ENCODE results near the gene BICRAL.
"Not testable (repeated sequence)": the region's sequence is repeated elsewhere in the genome, so short reads cannot be mapped to it uniquely, and the experiment has no call there.

BICRAL gene

GRCh38 chr6:42860481-42860880 is 78.6 kb downstream of the BICRAL start:
- no peak for DNase-seq

DNA sequence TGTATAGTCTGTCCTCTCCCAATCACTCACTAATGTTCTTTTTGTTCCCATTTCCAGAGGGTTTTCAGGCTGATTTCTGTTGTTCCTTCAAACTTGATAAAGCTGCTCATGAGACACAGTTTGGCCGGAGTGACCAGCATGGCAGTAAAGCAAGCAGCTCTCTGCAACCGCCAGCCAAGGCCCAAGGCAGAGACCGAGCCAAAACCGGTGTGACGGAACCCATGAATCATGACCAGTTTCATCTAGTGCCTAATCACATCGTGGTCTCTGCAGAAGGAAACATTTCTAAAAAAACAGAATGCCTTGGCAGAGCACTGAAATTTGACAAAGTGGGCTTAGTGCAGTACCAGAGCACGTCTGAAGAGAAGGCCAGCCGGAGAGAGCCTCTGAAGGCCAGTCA is 82.8 kb downstream of the BICRAL start:
- no peak for DNase-seq

- DNase-seq, result no peak
These were observed 88.5 kb downstream of the BICRAL start for GRCh38 chr6:42870145-42870936.

- DNase-seq, result no peak
These were observed 89.9 kb downstream of the BICRAL start for GRCh38 chr6:42871711-42872110.

- no peak for DNase-seq
These were observed 91.5 kb downstream of the BICRAL start for GRCh38 chr6:42873313-42873712.

DNA sequence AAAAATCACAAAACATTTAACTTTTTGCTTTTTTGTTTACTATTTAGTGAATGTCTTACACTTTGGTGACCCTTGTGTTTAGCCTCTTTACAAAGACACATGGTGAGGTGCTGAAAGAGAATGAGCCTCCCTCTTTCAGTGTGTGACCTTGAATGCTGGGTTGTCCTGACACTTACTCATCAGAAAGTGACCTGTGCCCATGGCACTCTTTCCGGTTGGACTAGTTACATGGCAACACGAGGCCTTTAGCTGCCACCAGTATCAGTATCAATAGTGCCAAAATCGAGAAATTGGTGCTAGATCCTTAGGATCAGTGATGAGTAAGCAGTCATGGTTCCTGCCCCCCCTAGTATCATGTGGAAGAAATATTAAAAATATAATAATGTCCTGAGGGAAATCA is 95.8 kb downstream of the BICRAL start:
- DNase-seq, result no peak

DNA sequence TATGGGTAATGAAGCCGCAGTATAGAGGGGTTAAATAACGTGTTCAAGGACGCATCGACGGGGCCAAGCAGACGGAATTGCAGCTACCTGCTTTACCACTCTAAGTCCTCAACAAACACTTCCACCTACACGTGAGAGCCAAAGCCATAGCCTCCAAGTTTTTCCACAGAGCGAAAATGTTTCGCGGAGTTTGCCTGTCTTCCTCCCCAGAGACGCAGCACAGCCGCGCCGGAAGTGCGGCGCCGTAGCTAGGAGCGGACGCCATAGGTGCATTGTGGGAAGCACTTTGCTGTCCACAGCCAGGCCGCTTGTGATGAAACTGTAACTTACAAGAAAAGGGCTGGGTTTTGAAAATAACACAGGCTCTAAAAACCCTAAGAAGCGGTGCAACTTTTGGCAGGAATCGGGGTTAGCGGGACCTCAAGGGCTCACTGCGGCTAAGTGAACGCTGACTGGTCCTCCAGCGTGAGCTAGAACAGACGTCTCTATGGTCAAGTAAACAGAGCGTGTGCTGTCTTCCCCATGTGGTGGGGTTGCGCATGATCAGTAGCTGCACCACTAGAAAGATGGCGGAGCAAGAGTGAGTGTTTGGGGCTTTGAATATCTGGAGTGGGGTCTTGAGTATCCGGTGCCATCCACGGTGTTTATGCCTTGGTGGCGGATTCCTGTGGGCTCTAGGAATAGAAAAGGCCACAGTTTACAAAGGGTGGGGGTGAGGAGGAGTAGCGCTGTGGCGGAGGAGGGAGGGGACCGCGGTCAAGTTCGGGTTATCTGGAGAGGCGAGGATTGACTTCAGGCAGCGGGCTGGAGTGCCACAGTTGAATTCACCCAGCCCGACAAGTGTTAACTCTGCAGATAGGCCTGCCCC is 97.8 kb downstream of the BICRAL start, which contains the start of gene RPL7L1:
Gene RPL7L1, plus strand, starts transcription at position 245 of the 868 bp plus-strand sequence. Its CDS starts 295 bp downstream, at position 540.
- peak; percentile 90 for DNase-seq

DNA sequence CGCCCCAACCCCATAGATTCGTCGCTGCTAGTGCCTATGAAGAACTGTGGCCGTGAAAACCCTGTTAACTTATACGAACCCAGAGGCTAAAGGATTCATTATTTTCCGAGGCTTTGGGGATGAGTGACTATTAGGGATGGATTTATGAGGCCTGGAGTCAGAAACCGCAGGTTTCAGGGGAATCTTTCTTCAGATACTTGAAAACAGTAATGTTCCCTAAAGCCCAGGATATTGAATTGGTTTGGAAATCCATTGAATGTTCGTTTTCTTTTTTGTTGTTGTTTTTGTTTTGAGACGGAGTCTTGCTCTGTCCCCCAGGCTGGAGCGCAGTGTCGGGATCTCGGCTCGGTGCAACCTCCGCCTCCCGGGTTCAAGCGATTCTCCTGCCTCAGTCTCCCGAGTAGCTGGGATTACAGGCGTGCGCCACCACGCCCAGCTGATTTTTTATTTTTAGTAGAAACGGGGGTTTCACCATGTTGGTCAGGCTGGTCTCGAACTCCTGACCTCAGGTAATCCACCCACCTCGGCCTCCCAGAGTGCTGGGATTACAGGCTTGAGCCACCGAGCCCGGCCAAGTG is 98.5 kb downstream of the BICRAL start:
- not testable (repeated sequence) for DNase-seq

GRCh38 chr6:42880871-42881270 is 99.0 kb downstream of the BICRAL start:
- DNase-seq, result not testable (repeated sequence)

- no peak for DNase-seq
These were observed 103.8 kb downstream of the BICRAL start for GRCh38 chr6:42885702-42886101.

GRCh38 chr6:42888201-42888600 is 106.3 kb downstream of the BICRAL start:
- DNase-seq, result not testable (repeated sequence)

- DNase-seq, result no peak
These were observed 108.0 kb downstream of the BICRAL start for GRCh38 chr6:42889815-42890214.

GRCh38 chr6:42890311-42891198 is 108.7 kb downstream of the BICRAL start:
- peak; percentile 98 for DNase-seq

DNA sequence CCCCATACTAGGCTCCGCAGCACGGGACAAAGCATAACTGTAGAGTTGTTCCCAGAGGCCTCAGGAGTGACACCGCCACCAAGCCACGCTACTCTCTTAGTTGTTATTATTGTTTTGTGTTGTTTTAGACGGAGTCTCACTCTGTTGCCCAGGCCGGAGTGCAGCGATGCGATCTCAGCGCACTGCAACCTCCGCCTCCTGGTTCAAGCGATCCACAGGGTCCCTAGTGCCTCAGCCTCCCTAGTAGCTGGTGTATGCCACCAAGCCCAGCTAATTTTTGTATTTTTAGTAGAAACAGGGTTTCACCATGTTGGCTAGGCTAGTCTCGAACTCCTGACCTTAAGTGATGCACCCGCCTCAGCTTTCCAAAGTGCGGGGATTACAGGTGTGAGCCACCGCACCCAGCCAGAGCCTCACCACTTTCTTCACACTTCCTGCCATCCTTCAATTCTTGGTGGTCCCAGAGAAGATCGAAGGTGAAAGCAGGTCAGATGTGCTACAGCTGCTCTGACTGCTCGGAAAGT is 109.4 kb downstream of the BICRAL start:
- no peak for DNase-seq

- DNase-seq, result not testable (repeated sequence)
These were observed 112.4 kb downstream of the BICRAL start for GRCh38 chr6:42894041-42894828.

DNA sequence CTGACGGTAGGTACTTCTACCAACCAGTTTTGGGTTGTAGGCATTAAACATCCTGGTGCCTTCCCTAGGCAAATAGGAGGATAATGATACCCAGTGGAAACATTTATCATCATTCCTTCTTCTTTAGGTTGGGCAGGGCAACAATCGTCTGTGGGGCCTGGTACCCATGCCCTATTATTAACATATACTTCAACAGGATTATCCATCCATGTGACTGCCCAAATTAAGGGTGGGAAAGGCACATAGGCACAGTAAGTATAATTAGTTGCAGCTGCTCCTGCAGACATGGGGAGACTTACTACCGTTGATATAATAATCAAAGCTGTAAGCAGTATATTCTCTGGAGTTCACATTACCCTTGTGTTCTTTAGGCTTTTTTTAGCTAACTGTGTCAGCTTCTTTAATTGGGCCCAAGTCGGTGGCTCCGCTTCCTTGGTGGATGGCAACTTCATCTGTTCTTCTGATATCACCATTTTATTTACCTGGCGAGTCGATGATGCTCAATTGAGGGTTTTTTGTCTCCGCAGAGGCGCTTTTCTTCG is 114.4 kb downstream of the BICRAL start:
- DNase-seq, result no peak

- peak; percentile 74 for DNase-seq
These were observed 117.1 kb downstream of the BICRAL start for GRCh38 chr6:42898891-42899361.

DNA sequence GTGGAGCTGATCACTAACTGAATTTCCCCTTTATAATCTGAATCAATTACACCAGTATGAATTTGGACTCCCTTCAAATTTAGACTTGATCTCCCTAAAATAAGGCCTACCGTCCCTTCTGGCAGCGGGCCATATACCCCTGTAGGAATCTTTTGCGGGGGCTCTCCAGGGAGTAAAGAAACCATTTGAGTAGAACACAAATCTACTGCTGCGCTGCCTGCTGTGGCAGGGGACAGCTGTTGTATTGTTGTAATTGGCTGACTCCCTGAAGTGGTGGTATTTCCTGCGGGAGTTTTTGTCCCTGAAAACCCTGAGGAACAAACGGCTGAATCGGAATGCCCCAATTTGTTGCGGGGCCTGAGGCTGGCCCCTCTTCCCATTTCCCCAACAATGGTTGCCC is 118.0 kb downstream of the BICRAL start:
- DNase-seq, result no peak

DNA sequence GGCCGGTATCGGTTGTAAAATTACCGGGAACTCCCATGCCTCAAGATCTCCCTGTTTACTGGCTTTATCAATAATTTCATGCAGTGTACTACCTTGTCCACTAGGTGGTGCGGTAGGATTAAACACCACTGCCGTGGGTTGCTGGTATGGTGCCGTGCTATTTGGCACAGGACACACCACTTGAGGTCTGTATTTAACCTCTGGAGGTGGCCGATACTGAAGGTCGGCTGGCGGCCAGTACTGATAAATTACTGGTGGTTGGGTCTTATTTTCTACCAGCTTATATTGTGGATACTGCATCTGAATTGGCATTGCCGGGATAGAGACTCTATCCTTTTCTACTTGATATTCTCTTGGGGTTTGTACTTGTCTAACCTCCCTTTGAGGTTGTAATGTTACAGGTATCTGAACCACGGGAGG is 119.7 kb downstream of the BICRAL start:
- DNase-seq, result peak; percentile 87

DNA sequence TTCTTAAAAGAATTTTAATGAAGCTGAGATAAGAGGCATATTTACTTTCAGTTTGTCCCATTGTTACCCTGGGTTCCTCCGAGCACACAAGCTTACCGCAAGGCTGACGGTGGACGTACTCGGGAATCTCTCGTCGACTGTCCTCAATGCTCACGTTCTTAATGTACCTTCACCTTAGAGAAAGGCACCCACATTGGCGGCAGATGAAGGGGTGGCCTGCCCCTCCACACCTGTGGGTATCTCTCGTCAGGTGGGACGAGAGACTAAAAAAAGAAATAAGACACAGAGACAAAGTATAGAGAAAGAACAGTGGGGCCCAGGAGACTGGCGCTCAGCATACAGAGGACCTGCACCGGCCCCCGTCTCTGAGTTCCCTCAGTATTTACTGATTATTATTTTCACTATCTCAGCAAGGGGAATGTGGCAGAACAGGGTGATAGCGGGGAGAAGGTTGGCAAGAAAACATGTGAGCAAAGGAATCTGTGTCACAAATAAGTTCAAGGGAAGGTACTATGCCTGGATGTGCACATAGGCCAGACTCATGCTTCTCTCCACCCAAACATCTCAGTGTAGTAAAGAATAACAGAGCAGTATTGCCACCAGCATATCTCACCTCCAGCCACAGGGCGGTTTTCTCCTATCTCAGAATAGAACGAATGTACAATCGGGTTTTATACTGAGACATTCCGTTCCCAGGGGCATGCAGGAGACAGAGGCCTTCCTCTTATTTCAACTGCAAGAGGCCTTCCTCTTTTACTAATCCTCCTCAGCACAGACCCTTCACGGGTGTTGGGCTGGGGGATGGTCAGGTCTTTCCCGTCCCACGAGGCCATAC is 120.8 kb downstream of the BICRAL start:
- not testable (repeated sequence) for DNase-seq

Measured in EL (cell line).